ENCODE data around the gene ARHGEF10L. TPM values are rescaled to one million over a fixed set of nuclear protein-coding genes. Genes with fewer than 3 reads are reported as not detected.

The ARHGEF10L gene
- total and polyA plus RNA-seq, 8 donors = 36.2 to 104 (median 52.8) TPM

DNA sequence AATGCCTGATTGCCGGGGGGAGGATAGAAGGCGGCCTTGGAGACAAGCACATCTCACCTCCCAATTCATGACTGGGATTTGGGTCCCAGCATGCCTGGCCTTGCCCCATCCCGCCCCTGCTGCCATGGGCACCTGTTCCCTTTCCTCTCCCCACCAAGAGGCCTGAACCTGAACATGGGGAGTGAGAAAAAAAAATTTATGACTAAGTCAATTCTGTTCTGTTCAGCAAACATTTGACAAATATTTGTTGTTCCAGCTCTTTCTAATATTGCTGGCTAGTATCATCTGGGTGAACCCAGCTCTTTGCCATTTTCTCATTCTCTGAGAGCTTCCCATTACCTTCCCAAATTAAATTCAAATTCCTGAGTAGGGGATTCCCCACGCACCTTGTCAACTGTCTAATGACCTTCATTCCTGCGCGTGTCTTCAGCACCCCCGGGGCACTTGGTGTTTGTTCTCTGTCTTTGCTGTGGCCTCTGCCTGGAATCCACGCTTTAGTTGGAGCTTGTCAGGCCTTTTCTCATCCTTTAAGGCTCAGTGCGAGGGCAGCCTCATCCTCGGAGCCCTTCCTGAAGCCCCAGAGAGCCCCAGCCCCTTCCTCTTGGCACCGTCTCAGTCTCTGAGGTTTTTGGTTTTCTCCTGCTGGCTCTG is 42.8 kb downstream of the ARHGEF10L start:
- WGBS, 2 donors = 13 to 16% methylated on average over 11 of the region's 11 CpGs
- intact Hi-C loops (cut with DNase I) = no loop called here
- peak overlapping the region; percentile 5 to 67 (median 52) for H3K4me3 ChIP-seq
- FAIRE-seq (no peak), ATAC-seq (peak; percentile 19 to 43 (median 41)), DNase-seq (peak in 2 of 6 donors; percentile 53 to 57)
- H3K27ac ChIP-seq = peak overlapping the region; percentile 42 to 94 (median 76)
- H3K36me3 ChIP-seq = no peaks in the 10 kb centered on the region
- peaks cover 35 to 49% (median 42%) of the 10 kb centered on the region in 3 donors for H3K4me1 ChIP-seq
- TF ChIP-seq, protein P1, sequence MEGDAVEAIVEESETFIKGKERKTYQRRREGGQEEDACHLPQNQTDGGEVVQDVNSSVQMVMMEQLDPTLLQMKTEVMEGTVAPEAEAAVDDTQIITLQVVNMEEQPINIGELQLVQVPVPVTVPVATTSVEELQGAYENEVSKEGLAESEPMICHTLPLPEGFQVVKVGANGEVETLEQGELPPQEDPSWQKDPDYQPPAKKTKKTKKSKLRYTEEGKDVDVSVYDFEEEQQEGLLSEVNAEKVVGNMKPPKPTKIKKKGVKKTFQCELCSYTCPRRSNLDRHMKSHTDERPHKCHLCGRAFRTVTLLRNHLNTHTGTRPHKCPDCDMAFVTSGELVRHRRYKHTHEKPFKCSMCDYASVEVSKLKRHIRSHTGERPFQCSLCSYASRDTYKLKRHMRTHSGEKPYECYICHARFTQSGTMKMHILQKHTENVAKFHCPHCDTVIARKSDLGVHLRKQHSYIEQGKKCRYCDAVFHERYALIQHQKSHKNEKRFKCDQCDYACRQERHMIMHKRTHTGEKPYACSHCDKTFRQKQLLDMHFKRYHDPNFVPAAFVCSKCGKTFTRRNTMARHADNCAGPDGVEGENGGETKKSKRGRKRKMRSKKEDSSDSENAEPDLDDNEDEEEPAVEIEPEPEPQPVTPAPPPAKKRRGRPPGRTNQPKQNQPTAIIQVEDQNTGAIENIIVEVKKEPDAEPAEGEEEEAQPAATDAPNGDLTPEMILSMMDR (IDR thresholded peaks at IDR 0.05) = no peak
- H3K27me3 ChIP-seq = no peaks in the 10 kb centered on the region
- no peaks in the 10 kb centered on the region for H3K9me3 ChIP-seq

- FAIRE-seq (no peak), ATAC-seq (no peak), DNase-seq (no peak)
- TF ChIP-seq, protein P1 (IDR thresholded peaks at IDR 0.05) = no peak
- Histone ChIP-seq H3K27ac (no peak overlapping the region), H3K27me3 (no peaks in the 10 kb centered on the region), H3K9me3 (no peaks in the 10 kb centered on the region), H3K4me3 (no peak overlapping the region), H3K4me1 (peaks cover 47 to 53% (median 48%) of the 10 kb centered on the region in 3 donors), H3K36me3 (no peaks in the 10 kb centered on the region)
- intact Hi-C loops (cut with DNase I) = no loop called here
- 90 to 94% methylated on average over 10 of the region's 10 CpGs for WGBS, 2 donors
These were observed 45.0 kb downstream of the ARHGEF10L start for GRCh38 chr1:17584539-17584938.

DNA sequence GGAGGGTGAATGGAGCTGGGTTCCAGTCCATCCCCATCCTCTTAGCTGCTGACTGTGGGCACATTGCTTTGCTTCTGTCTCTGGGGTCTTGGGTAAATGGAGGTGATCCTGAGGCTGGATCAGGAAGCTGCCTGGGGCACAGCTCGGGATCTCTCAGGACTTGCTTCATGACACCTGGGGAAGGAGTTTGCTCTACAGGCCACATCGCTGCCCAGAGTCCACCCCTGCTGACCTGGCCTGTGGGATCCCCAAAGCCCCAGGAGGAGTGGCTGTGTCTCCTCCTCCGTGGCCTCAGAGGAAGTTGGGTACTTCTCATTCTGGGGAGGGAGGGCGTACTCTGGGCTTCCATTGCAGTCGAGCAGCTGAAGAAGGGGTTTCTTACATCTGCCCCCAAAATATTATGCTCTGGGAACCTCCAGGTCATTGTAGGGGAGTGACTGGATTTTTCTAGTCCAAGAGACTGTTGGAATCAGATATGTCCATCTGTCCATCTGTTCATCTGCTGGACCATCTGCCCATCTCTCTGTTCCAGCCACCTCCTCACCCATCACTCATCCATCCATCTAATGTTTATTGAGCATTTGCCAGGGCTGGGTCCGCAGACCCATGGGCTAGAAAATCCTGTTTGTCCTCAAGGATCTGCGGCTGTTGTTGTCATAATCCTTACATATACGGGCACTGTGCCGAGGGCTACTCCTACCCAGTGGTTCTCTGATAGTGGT is 45.9 kb downstream of the ARHGEF10L start:
- ATAC-seq = no peak
- TF ChIP-seq, protein P1 (IDR thresholded peaks at IDR 0.05) = no peak
- no peaks in the 10 kb centered on the region for H3K27me3 ChIP-seq
- intact Hi-C loops (cut with DNase I) = no loop called here
- no peaks in the 10 kb centered on the region for H3K9me3 ChIP-seq
- no peak for DNase-seq
- WGBS, 2 donors = 81 to 83% methylated on average over 9 of the region's 9 CpGs
- H3K27ac ChIP-seq = peak overlapping the region in 2 of 4 donors; percentile 2 to 13
- H3K36me3 ChIP-seq = peaks cover 0 to 6% (median 0%) of the 10 kb centered on the region in 3 donors
- H3K4me3 ChIP-seq = no peak overlapping the region
- peaks cover 43 to 45% (median 44%) of the 10 kb centered on the region in 3 donors for H3K4me1 ChIP-seq
- FAIRE-seq = no peak

- intact Hi-C loops (cut with DNase I) = no loop called here
- DNase-seq = no peak
- Histone ChIP-seq H3K4me3 (no peak overlapping the region), H3K27ac (peak overlapping the region in 3 of 4 donors; percentile 74 to 75 (median 74)), H3K27me3 (no peaks in the 10 kb centered on the region), H3K36me3 (peaks cover 0 to 12% (median 0%) of the 10 kb centered on the region in 3 donors), H3K9me3 (no peaks in the 10 kb centered on the region), H3K4me1 (peaks cover 43 to 45% (median 44%) of the 10 kb centered on the region in 3 donors)
- no peak for ATAC-seq
- TF ChIP-seq, protein P1 (IDR thresholded peaks at IDR 0.05) = no peak
- WGBS, 2 donors = 76 to 79% methylated on average over 10 of the region's 10 CpGs
- no peak for FAIRE-seq
These were observed 46.9 kb downstream of the ARHGEF10L start for GRCh38 chr1:17586172-17586964.
